Lower leg skin (tissue), 4 donors: ENCODE measurements around the gene PIEZO2. TPM values are rescaled to one million over a fixed set of nuclear protein-coding genes. Genes with fewer than 3 reads are reported as not detected.

ENCODE experiments used
- DNase-seq, 2 donors: peaks; one replicate each; pipeline ENCODE4 v3.0.0-alpha.2; 2019; ENCODE audit warnings: low spot score in 2 of 2
- H3K4me3 ChIP-seq: fragments of 200-600 bp; sonication (generic); 2 replicates; pipeline ENCODE4 v1.5.1; 2017; ENCODE audit warnings: mild to moderate bottlenecking, low read depth; ENCODE audit not compliant: poor library complexity, severe bottlenecking
- POLR2A ChIP-seq, 2 donors: fragments of 450-650 bp; IDR thresholded peaks; one replicate each; pipeline ENCODE4 v1.6.1; 2016 to 2017; ENCODE audit warnings: antibody characterized with exemption in 2 of 2, mild to moderate bottlenecking in 1 of 2, moderate library complexity in 1 of 2
- WGBS, 2 donors: methylation state at CpG; one replicate each; pipeline ENCODE4 v1.1.5; 2018; 5-methylcytosine and 5-hydroxymethylcytosine counted together
- intact Hi-C: fragments of 100-400 bp; cut with DNase I; formaldehyde crosslinking; loops from one replicate; pipeline ENCODE4 v1.15.0; 2023; ENCODE audit warnings: low total_unique reads
- total RNA-seq, 4 donors: library from RNA; depleted of rRNA; stranded (reverse); fragments of >200 nt; gene quantifications; one replicate each; pipeline ENCODE4 v1.1.0, GENCODE V29; 2016
- TF ChIP-seq, protein P1 (sequence below), 3 donors: fragments of 450-650 bp; IDR thresholded peaks; one replicate each; pipeline ENCODE4 v1.5.1; 2016; ENCODE audit warnings: antibody characterized with exemption in 3 of 3, mild to moderate bottlenecking in 3 of 3, moderate library complexity in 2 of 3

PIEZO2 gene
- total RNA-seq, 4 donors from 2014 or later = 0.30 to 1.8 (median 0.64) TPM

DNA sequence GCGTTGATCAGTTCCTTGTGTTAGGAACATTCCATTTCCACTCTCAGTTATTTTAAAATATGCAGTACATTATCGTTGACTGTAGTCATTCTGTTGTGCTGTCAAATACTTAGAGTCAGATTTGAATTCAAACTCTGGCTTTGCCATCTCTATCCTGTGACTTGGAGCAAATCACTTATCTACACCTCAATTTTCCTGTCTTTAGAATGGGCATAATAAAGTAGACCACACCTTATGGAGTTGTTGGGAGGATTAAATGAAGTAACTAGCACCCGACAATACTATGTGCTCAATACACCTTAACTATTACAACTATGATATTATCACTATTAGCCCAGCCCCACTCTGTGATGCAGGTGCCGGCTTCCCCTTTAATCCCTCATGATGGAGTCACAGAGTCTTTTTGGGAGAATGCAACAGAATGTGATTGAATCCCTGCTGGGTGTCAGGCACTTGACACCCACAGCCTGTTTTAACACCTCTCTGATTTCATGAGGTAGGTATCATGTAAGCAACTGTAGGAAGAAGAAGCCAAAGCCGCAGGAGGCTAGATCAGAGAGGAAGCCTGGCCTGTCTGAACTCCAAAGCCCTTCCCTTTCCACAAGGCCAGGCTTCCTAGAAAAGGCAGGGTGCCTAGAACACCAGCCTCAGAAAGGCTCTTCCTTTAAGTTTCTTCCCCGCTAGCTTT lies 315.1 kb downstream of the PIEZO2 start:
- no peak for TF ChIP-seq POLR2A (IDR thresholded peaks at IDR 0.05)
- TF ChIP-seq, protein P1, sequence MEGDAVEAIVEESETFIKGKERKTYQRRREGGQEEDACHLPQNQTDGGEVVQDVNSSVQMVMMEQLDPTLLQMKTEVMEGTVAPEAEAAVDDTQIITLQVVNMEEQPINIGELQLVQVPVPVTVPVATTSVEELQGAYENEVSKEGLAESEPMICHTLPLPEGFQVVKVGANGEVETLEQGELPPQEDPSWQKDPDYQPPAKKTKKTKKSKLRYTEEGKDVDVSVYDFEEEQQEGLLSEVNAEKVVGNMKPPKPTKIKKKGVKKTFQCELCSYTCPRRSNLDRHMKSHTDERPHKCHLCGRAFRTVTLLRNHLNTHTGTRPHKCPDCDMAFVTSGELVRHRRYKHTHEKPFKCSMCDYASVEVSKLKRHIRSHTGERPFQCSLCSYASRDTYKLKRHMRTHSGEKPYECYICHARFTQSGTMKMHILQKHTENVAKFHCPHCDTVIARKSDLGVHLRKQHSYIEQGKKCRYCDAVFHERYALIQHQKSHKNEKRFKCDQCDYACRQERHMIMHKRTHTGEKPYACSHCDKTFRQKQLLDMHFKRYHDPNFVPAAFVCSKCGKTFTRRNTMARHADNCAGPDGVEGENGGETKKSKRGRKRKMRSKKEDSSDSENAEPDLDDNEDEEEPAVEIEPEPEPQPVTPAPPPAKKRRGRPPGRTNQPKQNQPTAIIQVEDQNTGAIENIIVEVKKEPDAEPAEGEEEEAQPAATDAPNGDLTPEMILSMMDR (IDR thresholded peaks at IDR 0.05) = no peak
- WGBS, 2 donors = 90 to 92% methylated on average over 6 of the region's 6 CpGs
- no peak overlapping the region for H3K4me3 ChIP-seq
- intact Hi-C loops = no loop called here
- no peak for DNase-seq

DNA sequence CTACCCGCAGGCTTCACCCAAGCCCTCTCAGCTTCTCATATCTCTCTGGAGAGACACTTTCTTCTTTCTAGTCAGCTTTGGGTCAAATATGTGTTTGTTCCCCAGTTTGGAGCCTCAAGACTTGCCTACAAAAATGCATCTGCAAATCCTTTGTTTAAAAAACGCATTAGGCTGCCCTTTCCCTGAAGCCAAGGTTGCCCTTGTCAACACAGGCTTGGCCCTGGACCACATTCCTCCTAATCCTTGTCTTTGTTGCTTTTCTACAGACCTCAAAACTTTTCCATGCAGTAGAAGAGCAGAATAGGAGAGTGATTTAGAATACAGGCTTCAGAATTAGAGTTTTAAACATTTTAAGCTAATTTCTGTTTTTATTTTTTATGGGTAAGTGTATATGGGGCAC lies 315.7 kb downstream of the PIEZO2 start:
- no peak overlapping the region for H3K4me3 ChIP-seq
- TF ChIP-seq, protein P1 (IDR thresholded peaks at IDR 0.05) = no peak
- no peak for TF ChIP-seq POLR2A (IDR thresholded peaks at IDR 0.05)
- intact Hi-C loops = no loop called here
- DNase-seq = no peak
- 60 to 73% methylated on average over 2 of the region's 2 CpGs for WGBS, 2 donors

DNA sequence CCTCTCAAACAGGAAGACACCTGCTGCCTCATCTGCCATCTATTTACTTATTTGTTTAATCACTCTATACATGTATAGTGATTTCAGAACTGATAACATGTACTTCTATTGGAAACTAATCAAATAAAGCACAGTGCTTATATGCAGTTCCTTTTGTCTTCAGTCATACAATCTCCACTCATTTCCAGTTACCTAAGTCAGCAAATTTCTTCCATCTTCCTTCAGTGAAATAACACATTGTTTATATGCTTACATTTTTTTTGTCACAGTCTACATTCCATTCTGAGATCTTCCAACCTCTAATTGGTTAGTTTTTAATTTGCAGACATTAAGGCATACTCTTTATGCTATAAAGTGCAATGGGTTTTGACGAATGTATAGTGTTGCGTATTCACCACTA lies 323.0 kb downstream of the PIEZO2 start:
- intact Hi-C loops = no loop called here
- DNase-seq = no peak
- TF ChIP-seq, protein P1 (IDR thresholded peaks at IDR 0.05) = no peak
- no peak for TF ChIP-seq POLR2A (IDR thresholded peaks at IDR 0.05)
- WGBS, 2 donors = 95 to 97% methylated on average over 2 of the region's 2 CpGs
- no peak overlapping the region for H3K4me3 ChIP-seq

DNA sequence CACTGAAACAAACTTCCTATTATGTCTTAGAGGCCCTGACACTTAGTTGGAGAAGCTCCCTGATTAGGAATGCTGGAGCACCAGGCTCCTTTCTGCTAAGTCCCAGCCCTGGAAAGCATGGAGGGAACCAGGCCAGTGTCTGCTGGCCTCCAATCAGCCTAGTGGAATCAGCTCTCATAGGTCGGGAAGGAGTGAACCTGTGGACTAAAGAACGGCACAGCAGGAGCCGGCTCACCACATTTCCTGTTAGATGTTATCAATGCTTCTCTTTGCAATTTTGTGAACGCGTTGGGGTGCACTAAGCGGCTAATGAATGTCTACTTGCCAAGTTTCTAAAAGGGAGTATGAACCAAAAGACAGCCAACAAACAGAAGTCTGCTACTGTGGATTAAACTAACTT lies 326.9 kb downstream of the PIEZO2 start:
- DNase-seq = no peak
- TF ChIP-seq, protein P1 (IDR thresholded peaks at IDR 0.05) = no peak
- TF ChIP-seq POLR2A (IDR thresholded peaks at IDR 0.05) = no peak
- 22 to 24% methylated on average over 6 of the region's 6 CpGs for WGBS, 2 donors
- no peak overlapping the region for H3K4me3 ChIP-seq
- intact Hi-C loops = loop anchor here (5.0 kb wide), 1 partner anchor 1280 kb away; no protein-coding TSS in a partner anchor

DNA sequence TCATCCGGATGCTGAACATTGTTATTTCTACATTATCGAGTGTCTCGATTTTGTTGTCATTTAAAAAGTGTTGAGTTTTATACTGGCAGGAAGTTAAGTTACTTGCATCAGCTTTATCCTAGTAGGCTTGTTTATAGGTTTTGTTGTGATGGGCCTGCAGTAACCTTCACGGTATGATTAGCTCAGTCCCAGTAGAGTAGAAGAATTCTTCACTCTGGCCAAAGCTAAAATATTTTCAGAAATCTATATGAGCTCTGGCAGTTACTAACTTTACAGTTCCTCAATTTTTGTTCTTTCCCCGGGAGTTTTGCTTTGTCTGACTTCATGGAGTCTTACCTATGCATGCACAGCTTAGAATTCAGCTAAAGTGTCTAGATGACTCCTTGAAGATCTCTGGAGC lies 328.7 kb downstream of the PIEZO2 start:
- TF ChIP-seq POLR2A (IDR thresholded peaks at IDR 0.05) = no peak
- TF ChIP-seq, protein P1 (IDR thresholded peaks at IDR 0.05) = no peak
- no peak for DNase-seq
- no peak overlapping the region for H3K4me3 ChIP-seq
- intact Hi-C loops = loop anchor here (5.0 kb wide), 1 partner anchor 1282 kb away; no protein-coding TSS in a partner anchor
- 69 to 94% methylated on average over 5 of the region's 5 CpGs for WGBS, 2 donors

DNA sequence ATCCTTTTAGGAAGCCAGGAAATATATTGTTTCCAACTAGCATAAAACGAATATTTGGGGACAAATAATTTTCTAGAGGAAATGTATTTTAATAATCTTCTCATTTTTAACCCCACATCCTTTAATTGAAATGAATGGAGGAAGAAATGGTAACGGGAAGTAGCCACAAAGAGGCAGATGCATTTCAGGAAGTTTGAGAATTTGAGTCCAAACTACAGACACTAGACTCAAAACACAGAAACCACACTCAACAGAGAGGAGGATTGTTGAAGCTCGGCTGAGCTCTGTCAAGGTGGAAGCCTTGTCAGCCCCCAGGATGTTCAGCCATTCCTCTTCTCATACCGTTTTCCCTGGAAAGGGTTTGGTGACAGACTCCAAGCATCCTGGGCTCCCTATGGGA lies 335.0 kb downstream of the PIEZO2 start:
- intact Hi-C loops = no loop called here
- TF ChIP-seq POLR2A (IDR thresholded peaks at IDR 0.05) = no peak
- TF ChIP-seq, protein P1 (IDR thresholded peaks at IDR 0.05) = no peak
- no peak overlapping the region for H3K4me3 ChIP-seq
- DNase-seq = no peak
- 78 to 81% methylated on average over 4 of the region's 4 CpGs for WGBS, 2 donors
